ENCODE results near the gene SPDYA. TPM values are rescaled to one million over a fixed set of nuclear protein-coding genes. Genes with fewer than 3 reads are reported as not detected.

The SPDYA gene
- polyA plus RNA-seq, 2 of the 4 experiments (the other 2 are of a cell fraction), result 0.14 to 0.49 TPM

- TF ChIP-seq REST (IDR thresholded peaks at IDR 0.05) (no peak), ELK1 (IDR thresholded peaks at IDR 0.05; ENCODE audit: low read depth, low read length) (no peak), RNF2 (IDR thresholded peaks at IDR 0.05; ENCODE audit: borderline replicate concordance, low read depth) (no peak), JUNB (IDR thresholded peaks at IDR 0.05) (no peak), ZC3H11A (IDR thresholded peaks at IDR 0.05) (no peak), ZFP36 (IDR thresholded peaks at IDR 0.05; ENCODE audit: borderline replicate concordance, partially characterized antibody) (no peak), RFX5 (IDR thresholded peaks at IDR 0.05) (no peak), ATOH8 (CRISPR knock-in tag; IDR thresholded peaks at IDR 0.05; ENCODE audit: low read depth) (no peak)
Measured at GRCh38 chr2:28778392-28778791, 32.2 kb upstream of the SPDYA start (continued).

- POLR2A ChIA-PET, result no interaction called here
- DNase-seq (ENCODE audit: low read depth in 1 of 2, low spot score in 1 of 2) (no peak), FAIRE-seq (no peak), ATAC-seq (no peak)
- no peak for TF ChIP-seq HOXB5 (CRISPR knock-in tag; IDR thresholded peaks at IDR 0.05)
- TF ChIP-seq KDM5A (IDR thresholded peaks at IDR 0.05), result no peak
- no peak for TF ChIP-seq RFX5 (IDR thresholded peaks at IDR 0.05)
- TF ChIP-seq ZC3H11A (IDR thresholded peaks at IDR 0.05), result no peak
- no peak for TF ChIP-seq MYC (IDR thresholded peaks at IDR 0.05; ENCODE audit: borderline replicate concordance, low read length)
- TF ChIP-seq HMGXB4 (CRISPR knock-in tag; IDR thresholded peaks at IDR 0.05; ENCODE audit: borderline replicate concordance), result no peak
- no peak for TF ChIP-seq ELK1 (IDR thresholded peaks at IDR 0.05; ENCODE audit: low read depth, low read length)
- TF ChIP-seq HDAC2 (IDR thresholded peaks at IDR 0.05), result no peak
- no peak for TF ChIP-seq CTCF (IDR thresholded peaks at IDR 0.05)
- TF ChIP-seq USF2 (IDR thresholded peaks at IDR 0.05), result no peak
- no peak for TF ChIP-seq POLR2A (IDR thresholded peaks at IDR 0.05; ENCODE audit: low read length)
- TF ChIP-seq MAX (IDR thresholded peaks at IDR 0.05), result no peak
- TF ChIP-seq CHD2 (IDR thresholded peaks at IDR 0.05; ENCODE audit: low read length, partially characterized antibody), result no peak
- TF ChIP-seq RNF2 (IDR thresholded peaks at IDR 0.05; ENCODE audit: borderline replicate concordance, low read depth), result no peak
- no peak overlapping the region for H3K27ac ChIP-seq
- WGBS (ENCODE audit: missing lambda C conversion rate), result 94% methylated on average over 2 of the region's 2 CpGs
- no peak overlapping the region for H3K4me2 ChIP-seq
- CTCF ChIA-PET, result interaction anchor here (0.6 to 1.4 kb wide), 2 partner anchors 16 to 184 kb away, joined by 3 to 6 read pairs; no protein-coding TSS in a partner anchor
- no peaks in the 10 kb centered on the region for H3K4me1 ChIP-seq
- H3K9me3 ChIP-seq, result no peaks in the 10 kb centered on the region
- no peak overlapping the region for H3K4me3 ChIP-seq
Measured at GRCh38 chr2:28779001-28779400, 31.6 kb upstream of the SPDYA start.

Measured in A549 (cell line).